ENCODE measurements around the gene AKAP9.
"Not testable (repeated sequence)": the region's sequence is repeated elsewhere in the genome, so short reads cannot be mapped to it uniquely, and the experiment has no call there.

DNA sequence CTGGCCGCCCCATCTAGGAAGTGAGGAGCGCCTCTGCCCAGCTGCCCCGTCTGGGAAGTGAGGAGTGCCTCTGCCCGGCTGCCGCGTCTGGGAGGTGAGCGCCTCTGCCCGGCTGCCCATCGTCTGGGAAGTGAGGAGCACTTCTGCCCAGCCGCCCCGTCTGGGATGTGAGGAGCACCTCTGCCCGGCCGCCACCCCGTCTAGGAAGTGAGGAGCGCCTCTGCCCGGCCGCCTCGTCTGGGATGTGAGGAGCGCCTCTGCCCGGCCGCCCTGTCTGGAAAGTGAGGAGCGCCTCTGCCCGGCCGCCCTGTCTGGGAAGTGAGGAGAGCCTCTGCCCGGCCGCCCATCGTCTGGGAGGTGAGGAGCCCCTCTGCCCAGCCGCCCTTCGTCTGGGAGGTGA lies 86.5 kb downstream of the AKAP9 start:
- TF ChIP-seq EZH2 (IDR thresholded peaks at IDR 0.05; ENCODE audit: borderline replicate concordance, low read depth, low read length, severe bottlenecking); CTCF (IDR thresholded peaks at IDR 0.05; ENCODE audit: extremely low read depth in 1 of 2, insufficient read depth in 1 of 2, low read depth in 1 of 2, low read length in 2 of 2): not testable (repeated sequence)

Measured in endothelial cell of umbilical vein (primary cell).